Parathyroid adenoma (tissue), 2 donors: ENCODE results near the gene FRMPD2.
"Not testable (repeated sequence)": the region's sequence is repeated elsewhere in the genome, so short reads cannot be mapped to it uniquely, and the experiment has no call there.

ENCODE experiments used
- H2AFZ ChIP-seq: fragments of 300-600 bp; sonication (generic); one replicate; pipeline ENCODE4 v1.7.0; 2017; ENCODE audit warnings: antibody characterized with exemption, mild to moderate bottlenecking
- H3K27ac ChIP-seq: fragments of 300-600 bp; sonication (generic); one replicate; pipeline ENCODE4 v1.7.0; 2017
- H3K27me3 ChIP-seq: fragments of 300-600 bp; sonication (generic); one replicate; pipeline ENCODE4 v1.7.0; 2017; ENCODE audit warnings: low read length; ENCODE audit not compliant: control insufficient read depth, insufficient read depth
- H3K36me3 ChIP-seq: fragments of 300-600 bp; sonication (generic); one replicate; pipeline ENCODE4 v1.7.0; 2017; ENCODE audit warnings: low read length; ENCODE audit not compliant: control insufficient read depth, insufficient read depth
- H3K4me1 ChIP-seq: fragments of 300-600 bp; sonication (generic); one replicate; pipeline ENCODE4 v1.7.0; 2017; ENCODE audit warnings: control low read depth
- H3K4me2 ChIP-seq: fragments of 300-600 bp; sonication (generic); one replicate; pipeline ENCODE4 v1.7.0; 2017; ENCODE audit warnings: low read length
- H3K4me3 ChIP-seq: fragments of 300-600 bp; sonication (generic); one replicate; pipeline ENCODE4 v1.7.0; 2017; ENCODE audit warnings: low read depth, low read length
- H3K79me2 ChIP-seq: fragments of 300-600 bp; sonication (generic); one replicate; pipeline ENCODE4 v1.7.0; 2017; ENCODE audit warnings: control low read depth
- H3K9ac ChIP-seq: fragments of 300-600 bp; sonication (generic); one replicate; pipeline ENCODE4 v1.7.0; 2017; ENCODE audit warnings: mild to moderate bottlenecking
- H3K9me3 ChIP-seq: fragments of 300-600 bp; sonication (generic); one replicate; pipeline ENCODE4 v1.7.0; 2017; ENCODE audit warnings: low read length; ENCODE audit not compliant: control insufficient read depth
- CTCF ChIP-seq: fragments of 300-600 bp; sonication (generic); IDR thresholded peaks from one replicate; pipeline ENCODE4 v1.7.0; 2017; ENCODE audit warnings: antibody characterized with exemption, mild to moderate bottlenecking
- donor health status: primary hyperparathyroidism.

Gene FRMPD2

DNA sequence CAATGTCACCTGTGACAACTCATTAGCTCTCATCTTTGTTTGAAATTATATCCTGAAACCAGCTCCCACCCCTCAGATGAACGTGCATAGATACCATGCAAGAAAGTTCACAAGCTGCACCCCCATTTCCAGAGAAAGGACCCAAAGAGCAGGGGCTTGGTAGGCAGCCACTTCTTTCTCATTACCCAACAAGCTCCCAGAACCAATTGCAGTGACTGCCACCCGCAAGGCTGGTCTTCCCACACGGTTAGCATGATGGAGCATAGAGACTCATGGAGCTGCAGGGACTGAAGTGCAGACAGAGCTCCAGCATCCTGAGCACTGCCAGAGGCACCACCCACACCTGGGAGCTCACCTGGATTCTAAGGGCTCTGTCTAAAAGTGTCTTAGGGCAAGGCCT lies 28.5 kb downstream of the FRMPD2 start:
- H3K27ac ChIP-seq: no peak overlapping the region
- no peaks in the 10 kb centered on the region for H3K9me3 ChIP-seq
- H3K4me1 ChIP-seq: no peaks in the 10 kb centered on the region

GRCh38 chr10:48243921-48244320 lies 30.6 kb downstream of the FRMPD2 start:
- H3K79me2 ChIP-seq, H2AFZ ChIP-seq, H3K27ac ChIP-seq, H3K9me3 ChIP-seq, H3K36me3 ChIP-seq, H3K4me2 ChIP-seq, H3K4me3 ChIP-seq, H3K9ac ChIP-seq, H3K4me1 ChIP-seq, H3K27me3 ChIP-seq: not testable (repeated sequence)

More for the DNA sequence above, 28.5 kb downstream of the FRMPD2 start:
- no peak overlapping the region for H3K4me2 ChIP-seq
- H2AFZ ChIP-seq: no peak overlapping the region
- no peaks in the 10 kb centered on the region for H3K27me3 ChIP-seq
- H3K36me3 ChIP-seq: no peaks in the 10 kb centered on the region
- no peak overlapping the region for H3K9ac ChIP-seq
- H3K4me3 ChIP-seq: no peak overlapping the region
- no peak for TF ChIP-seq CTCF
- no peaks in the 10 kb centered on the region for H3K79me2 ChIP-seq

DNA sequence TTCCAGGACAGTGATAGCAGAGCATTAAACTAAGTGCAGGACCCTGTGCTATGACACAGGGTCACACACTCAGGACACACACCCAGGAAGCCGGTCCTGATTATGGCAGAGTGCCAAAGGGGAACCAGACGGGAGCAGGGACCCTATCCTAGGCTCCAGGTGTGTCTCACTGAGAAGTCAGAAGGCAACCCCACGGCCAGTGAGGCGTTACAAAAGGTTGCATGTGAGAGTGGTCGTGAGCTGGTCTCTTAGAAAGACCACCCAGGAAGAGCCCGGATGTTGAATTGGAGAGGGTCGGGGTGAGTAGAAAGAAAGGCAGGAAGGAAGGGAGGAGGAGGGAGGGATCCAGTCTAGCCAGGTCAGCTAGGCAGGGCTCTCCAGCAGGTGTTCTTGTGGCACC lies 31.0 kb downstream of the FRMPD2 start:
- Histone ChIP-seq H3K4me1 (no peaks in the 10 kb centered on the region), H3K9ac (no peak overlapping the region), H3K27ac (no peak overlapping the region), H3K27me3 (no peaks in the 10 kb centered on the region), H3K36me3 (no peaks in the 10 kb centered on the region), H3K9me3 (no peaks in the 10 kb centered on the region), H2AFZ (no peak overlapping the region), H3K4me2 (no peak overlapping the region), H3K4me3 (no peak overlapping the region), H3K79me2 (no peaks in the 10 kb centered on the region)
- no peak for TF ChIP-seq CTCF

GRCh38 chr10:48242171-48242904 lies 32.2 kb downstream of the FRMPD2 start:
- H2AFZ ChIP-seq: no peak overlapping the region
- no peaks in the 10 kb centered on the region for H3K9me3 ChIP-seq
- no peak for TF ChIP-seq CTCF
- H3K4me2 ChIP-seq: no peak overlapping the region
- H3K36me3 ChIP-seq: no peaks in the 10 kb centered on the region
- H3K27me3 ChIP-seq: no peaks in the 10 kb centered on the region
- H3K27ac ChIP-seq: no peak overlapping the region
- no peaks in the 10 kb centered on the region for H3K4me1 ChIP-seq
- no peak overlapping the region for H3K9ac ChIP-seq
- no peak overlapping the region for H3K4me3 ChIP-seq
- no peaks in the 10 kb centered on the region for H3K79me2 ChIP-seq

DNA sequence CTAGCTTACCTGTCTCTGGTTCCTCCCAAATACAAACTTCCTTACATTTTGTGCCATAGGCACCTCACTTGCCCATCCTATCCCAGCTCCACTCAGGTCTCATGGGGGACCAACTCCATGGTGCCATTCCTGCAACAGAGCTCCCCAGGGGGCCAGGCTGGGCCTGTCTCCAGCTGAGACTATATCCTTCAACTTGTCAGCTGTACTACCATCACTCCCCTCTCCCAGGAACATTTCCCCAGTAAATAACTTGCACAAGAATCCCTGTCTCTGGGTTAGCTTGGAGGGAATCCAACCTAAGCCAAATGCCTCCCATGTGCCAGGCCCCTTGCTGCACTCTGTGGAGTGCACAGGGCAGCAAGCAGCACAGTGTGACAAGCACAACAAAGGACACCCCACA lies 33.2 kb downstream of the FRMPD2 start:
- Histone ChIP-seq H3K27ac (no peak overlapping the region), H3K36me3 (no peaks in the 10 kb centered on the region), H3K9ac (no peak overlapping the region), H3K4me2 (no peak overlapping the region), H3K4me1 (no peaks in the 10 kb centered on the region), H2AFZ (no peak overlapping the region), H3K9me3 (no peaks in the 10 kb centered on the region), H3K4me3 (no peak overlapping the region), H3K79me2 (no peaks in the 10 kb centered on the region), H3K27me3 (no peaks in the 10 kb centered on the region)
- no peak for TF ChIP-seq CTCF
